Myometrial cell (primary cell): ENCODE measurements around the gene ARSI. TPM values are rescaled to one million over a fixed set of nuclear protein-coding genes. Genes with fewer than 3 reads are reported as not detected.

Experiments
- total RNA-seq: library from RNA; depleted of rRNA; stranded (reverse); fragments of >200 nt; gene quantifications from 2 replicates; pipeline ENCODE4 v1.2.3, GENCODE V29; 2015

Gene ARSI
- 1.2 and 1.8 TPM in 2 replicates for total RNA-seq

GRCh38 chr5:150302301-150303069 lies at the start of gene ARSI:
TSS of gene ARSI (minus strand) at chr5:150302905. CDS start at chr5:150302373, 532 bp downstream.

GRCh38 chr5:150289551-150290390 lies 12.9 kb downstream of the ARSI start, which contains the start of gene CAMK2A:
TSS of gene CAMK2A (minus strand) at chr5:150289773. CDS start at chr5:150289625, 148 bp downstream.

Other genes with a start within 250 kb of the ARSI start
- 0.18 and 0.29 TPM in 2 replicates for gene CSF1R, start 216.4 kb downstream of the ARSI start, total RNA-seq
- gene PDGFRB, start 147.1 kb downstream of the ARSI start, total RNA-seq: 138 and 149 TPM in 2 replicates
- not detected in 2 replicates for gene CDX1, start 136.1 kb downstream of the ARSI start, total RNA-seq
- gene SLC6A7, start 112.8 kb downstream of the ARSI start, total RNA-seq: not detected in 2 replicates
- 0.18 and 0.29 TPM in 2 replicates for gene CAMK2A, start 13.1 kb downstream of the ARSI start, total RNA-seq
- gene TCOF1, start 54.8 kb upstream of the ARSI start, total RNA-seq: 37.8 and 39.5 TPM in 2 replicates
- gene CD74, start 110.0 kb upstream of the ARSI start, total RNA-seq: 9.9 and 10.7 TPM in 2 replicates
- 3,357 and 3,696 TPM in 2 replicates for gene RPS14, start 146.8 kb upstream of the ARSI start, total RNA-seq
- 49.6 and 58.3 TPM in 2 replicates for gene NDST1, start 205.2 kb upstream of the ARSI start, total RNA-seq